Endothelial cell of umbilical vein (primary cell): ENCODE data around the gene RSF1.

Source experiments
- CTCF ChIP-seq, 2 donors: IDR thresholded peaks; 1 replicate in 1 of 2; 2 replicates in 1 of 2; pipeline ENCODE4 v1.5.1; 2011; ENCODE audit warnings: low read length in 2 of 2, mild to moderate bottlenecking in 2 of 2, moderate library complexity in 2 of 2, control low read depth in 1 of 2, inconsistent platforms in 1 of 2, low read depth in 1 of 2; ENCODE audit not compliant: insufficient read depth in 1 of 2; ENCODE audit errors: extremely low read depth in 1 of 2
- EZH2 ChIP-seq: IDR thresholded peaks from 2 replicates; pipeline ENCODE4 v1.6.1; 2012; ENCODE audit warnings: borderline replicate concordance, low read depth, mild to moderate bottlenecking, moderate library complexity, low read length, inconsistent platforms; ENCODE audit not compliant: severe bottlenecking
- JUN ChIP-seq: IDR thresholded peaks from 2 replicates; pipeline ENCODE4 v1.6.1; 2011; ENCODE audit warnings: borderline replicate concordance, low read depth; ENCODE audit not compliant: insufficient read length, insufficient read depth
- MAX ChIP-seq: IDR thresholded peaks from 2 replicates; pipeline ENCODE4 v1.6.1; 2011; ENCODE audit not compliant: insufficient read depth, insufficient read length
- MYC ChIP-seq: IDR thresholded peaks from one replicate; pipeline ENCODE4 v1.6.1; 2011; ENCODE audit warnings: mild to moderate bottlenecking, low read depth, low read length
- POLR2A ChIP-seq: IDR thresholded peaks from 2 replicates; pipeline ENCODE4 v1.6.1; 2012; ENCODE audit warnings: low read depth, mild to moderate bottlenecking, control low read depth, low read length

- no peak for TF ChIP-seq CTCF (IDR thresholded peaks at IDR 0.05; ENCODE audit: extremely low read depth in 1 of 2, insufficient read depth in 1 of 2, low read depth in 1 of 2, low read length in 2 of 2)
- TF ChIP-seq POLR2A = no peak
- TF ChIP-seq MYC = no peak
- no peak for TF ChIP-seq MAX
- no peak for TF ChIP-seq EZH2
- TF ChIP-seq JUN = no peak
These were observed 68.0 kb downstream of the RSF1 start for GRCh38 chr11:77752516-77752915.
